ENCODE data around the gene FMNL1. TPM values are rescaled to one million over a fixed set of nuclear protein-coding genes. Genes with fewer than 3 reads are reported as not detected.

Gene FMNL1
- total RNA-seq, 1 experiment from 2014 or later: 3.0 TPM

GRCh38 chr17:45190503-45191255 is 31.0 kb upstream of the FMNL1 start:
- Mint-ChIP-seq H3K4me1 (ENCODE audit: low read depth, unreplicated experiment) (no peaks in the 10 kb centered on the region), H3K36me3 (ENCODE audit: insufficient read depth, unreplicated experiment) (no peaks in the 10 kb centered on the region), H3K27ac (ENCODE audit: unreplicated experiment) (no peak overlapping the region), H3K4me3 (ENCODE audit: unreplicated experiment) (no peak overlapping the region), H3K27me3 (ENCODE audit: insufficient read depth, unreplicated experiment) (no peaks in the 10 kb centered on the region), H3K9me3 (ENCODE audit: unreplicated experiment) (no peaks in the 10 kb centered on the region)
- no peaks in the 10 kb centered on the region for H3K36me3 ChIP-seq (ENCODE audit: control insufficient read depth, insufficient read depth, low read length)
- CTCF ChIA-PET: interaction anchor here (0.8 to 3.6 kb wide), 2 partner anchors 42 to 55 kb away, joined by 3 to 18 read pairs; partner anchors contain the start of gene ACBD4
- peaks cover 4% of the 10 kb centered on the region; the same call in 1 of the 2 replicates for H3K9me3 ChIP-seq
- TF ChIP-seq, protein P1, sequence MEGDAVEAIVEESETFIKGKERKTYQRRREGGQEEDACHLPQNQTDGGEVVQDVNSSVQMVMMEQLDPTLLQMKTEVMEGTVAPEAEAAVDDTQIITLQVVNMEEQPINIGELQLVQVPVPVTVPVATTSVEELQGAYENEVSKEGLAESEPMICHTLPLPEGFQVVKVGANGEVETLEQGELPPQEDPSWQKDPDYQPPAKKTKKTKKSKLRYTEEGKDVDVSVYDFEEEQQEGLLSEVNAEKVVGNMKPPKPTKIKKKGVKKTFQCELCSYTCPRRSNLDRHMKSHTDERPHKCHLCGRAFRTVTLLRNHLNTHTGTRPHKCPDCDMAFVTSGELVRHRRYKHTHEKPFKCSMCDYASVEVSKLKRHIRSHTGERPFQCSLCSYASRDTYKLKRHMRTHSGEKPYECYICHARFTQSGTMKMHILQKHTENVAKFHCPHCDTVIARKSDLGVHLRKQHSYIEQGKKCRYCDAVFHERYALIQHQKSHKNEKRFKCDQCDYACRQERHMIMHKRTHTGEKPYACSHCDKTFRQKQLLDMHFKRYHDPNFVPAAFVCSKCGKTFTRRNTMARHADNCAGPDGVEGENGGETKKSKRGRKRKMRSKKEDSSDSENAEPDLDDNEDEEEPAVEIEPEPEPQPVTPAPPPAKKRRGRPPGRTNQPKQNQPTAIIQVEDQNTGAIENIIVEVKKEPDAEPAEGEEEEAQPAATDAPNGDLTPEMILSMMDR (IDR thresholded peaks at IDR 0.05; ENCODE audit: insufficient read depth in 1 of 2, low read depth in 1 of 2, low read length in 1 of 2, severe bottlenecking in 1 of 2, unreplicated experiment in 1 of 2): no peak
- no peak overlapping the region for H3K4me3 ChIP-seq (ENCODE audit: low read depth, low read length)
- no peak for DNase-seq
- intact Hi-C loops (cut with micrococcal nuclease; ENCODE audit: unreplicated experiment): no loop called here
- no peaks in the 10 kb centered on the region for H3K27me3 ChIP-seq (replicated peaks; ENCODE audit: control insufficient read depth, insufficient read depth, low read length)
- BruUV-seq (replicated peaks): no TSS peak
- H3K4me1 ChIP-seq: peaks cover 14% of the 10 kb centered on the region; the same call in 1 of the 2 replicates
- POLR2A ChIA-PET: interaction anchor here (0.6 to 1.2 kb wide), 3 partner anchors 14 to 41 kb away, joined by 3 to 7 read pairs (median 3); partner anchors contain the start of gene HEXIM2

DNA sequence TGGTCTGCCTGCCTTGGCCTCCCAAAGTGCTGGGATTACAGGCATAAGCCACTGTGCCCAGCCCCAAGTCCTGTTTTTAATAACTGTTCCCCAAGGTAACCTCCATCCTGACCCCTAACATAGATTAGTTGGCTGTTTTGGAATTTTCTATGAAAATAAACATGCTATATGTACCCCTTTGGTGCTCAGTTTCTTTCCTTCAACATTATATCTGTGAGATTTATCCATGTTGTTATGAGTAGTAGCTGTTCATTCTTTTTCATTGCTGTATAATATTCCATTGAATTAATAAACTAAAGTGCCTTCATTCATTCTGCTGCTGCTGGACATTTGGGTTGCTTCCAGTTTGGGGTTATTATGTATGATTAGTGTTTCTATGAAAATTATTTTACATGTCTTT is 26.3 kb upstream of the FMNL1 start:
- H3K9me3 ChIP-seq: peaks cover 4% of the 10 kb centered on the region; the same call in 1 of the 2 replicates
- Mint-ChIP-seq H3K4me1 (ENCODE audit: low read depth, unreplicated experiment) (peaks cover 14% of the 10 kb centered on the region), H3K36me3 (ENCODE audit: insufficient read depth, unreplicated experiment) (no peaks in the 10 kb centered on the region), H3K27me3 (ENCODE audit: insufficient read depth, unreplicated experiment) (no peaks in the 10 kb centered on the region), H3K27ac (ENCODE audit: unreplicated experiment) (no peak overlapping the region), H3K4me3 (ENCODE audit: unreplicated experiment) (no peak overlapping the region), H3K9me3 (ENCODE audit: unreplicated experiment) (no peaks in the 10 kb centered on the region)
- H3K4me3 ChIP-seq (ENCODE audit: low read depth, low read length): no peak overlapping the region
- no peak for DNase-seq
- H3K36me3 ChIP-seq (ENCODE audit: control insufficient read depth, insufficient read depth, low read length): no peaks in the 10 kb centered on the region
- POLR2A ChIA-PET: no interaction called here
- no peaks in the 10 kb centered on the region for H3K27me3 ChIP-seq (replicated peaks; ENCODE audit: control insufficient read depth, insufficient read depth, low read length)
- peaks cover 33% of the 10 kb centered on the region for H3K4me1 ChIP-seq
- CTCF ChIA-PET: interaction anchor here (1.7 to 3.2 kb wide), 3 partner anchors 34 to 59 kb away, joined by 5 to 14 read pairs (median 7); partner anchors contain the start of genes ACBD4 and HEXIM2
- intact Hi-C loops (cut with micrococcal nuclease; ENCODE audit: unreplicated experiment): no loop called here
- TF ChIP-seq, protein P1 (IDR thresholded peaks at IDR 0.05; ENCODE audit: insufficient read depth in 1 of 2, low read depth in 1 of 2, low read length in 1 of 2, severe bottlenecking in 1 of 2, unreplicated experiment in 1 of 2): no peak
- BruUV-seq (replicated peaks): no TSS peak

DNA sequence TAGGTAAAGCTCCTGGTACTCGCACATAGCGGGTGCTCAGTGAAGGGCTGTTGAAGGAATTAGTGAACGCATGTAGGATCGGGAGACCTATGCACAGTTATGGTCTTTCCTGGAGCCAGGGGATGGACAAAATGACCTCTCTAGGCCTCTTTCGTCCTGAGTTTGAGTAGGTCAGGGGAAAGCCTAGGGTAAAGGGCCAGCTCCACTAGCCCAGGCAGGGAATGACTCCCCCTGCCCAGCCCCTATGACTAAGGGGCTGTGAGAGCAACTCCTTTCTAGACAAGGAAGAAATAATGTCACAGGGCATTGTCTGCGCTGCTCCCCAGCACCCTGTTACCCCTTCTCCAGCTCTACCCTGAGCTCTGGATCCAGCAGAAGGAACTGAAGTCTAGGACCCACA is 24.6 kb upstream of the FMNL1 start:
- DNase-seq: no peak
- H3K27ac Mint-ChIP-seq (ENCODE audit: unreplicated experiment): peak overlapping the region; percentile 85
- H3K36me3 Mint-ChIP-seq (ENCODE audit: insufficient read depth, unreplicated experiment): no peaks in the 10 kb centered on the region
- ChIA-PET POLR2A (interaction anchor here (0.8 to 2.5 kb wide), 8 partner anchors 21 to 67 kb away, joined by 3 to 84 read pairs (median 7); partner anchors contain the start of genes ACBD4, HEXIM1 and HEXIM2), CTCF (interaction anchor here (0.6 to 3.8 kb wide), 17 partner anchors 12 to 148 kb away, joined by 3 to 168 read pairs (median 8); partner anchors contain the start of genes ACBD4, HEXIM1 and HEXIM2)
- no peaks in the 10 kb centered on the region for H3K27me3 Mint-ChIP-seq (ENCODE audit: insufficient read depth, unreplicated experiment)
- H3K9me3 ChIP-seq: peaks cover 4% of the 10 kb centered on the region; the same call in 1 of the 2 replicates
- H3K4me1 Mint-ChIP-seq (ENCODE audit: low read depth, unreplicated experiment): peaks cover 14% of the 10 kb centered on the region
- intact Hi-C loops (cut with micrococcal nuclease; ENCODE audit: unreplicated experiment): loop anchor here (1.0 kb wide), 4 partner anchors 21 to 49 kb away; partner anchors contain the start of genes HEXIM1 and HEXIM2
- TF ChIP-seq, protein P1 (IDR thresholded peaks at IDR 0.05; ENCODE audit: insufficient read depth in 1 of 2, low read depth in 1 of 2, low read length in 1 of 2, severe bottlenecking in 1 of 2, unreplicated experiment in 1 of 2): no peak
- no peak overlapping the region for H3K4me3 ChIP-seq (ENCODE audit: low read depth, low read length)
- H3K9me3 Mint-ChIP-seq (ENCODE audit: unreplicated experiment): no peaks in the 10 kb centered on the region
- no peaks in the 10 kb centered on the region for H3K27me3 ChIP-seq (replicated peaks; ENCODE audit: control insufficient read depth, insufficient read depth, low read length)
- H3K4me1 ChIP-seq: peaks cover 33% of the 10 kb centered on the region
- BruUV-seq (replicated peaks): no TSS peak
- no peaks in the 10 kb centered on the region for H3K36me3 ChIP-seq (ENCODE audit: control insufficient read depth, insufficient read depth, low read length)
- no peak overlapping the region for H3K4me3 Mint-ChIP-seq (ENCODE audit: unreplicated experiment)
